Stimulated activated CD4-positive, alpha-beta T cell treated with anti-CD3 and anti-CD28 coated beads, Interleukin-4, amount 100 ng/mL, for 1 hour (primary cell): ENCODE measurements around the gene ZBTB48.
"Not testable (repeated sequence)": the region's sequence is repeated elsewhere in the genome, so short reads cannot be mapped to it uniquely, and the experiment has no call there.

Source experiments
- DNase-seq: peaks from one replicate; pipeline ENCODE4 v3.0.0-alpha.2; 2020

The ZBTB48 gene

GRCh38 chr1:6579374-6580118, at the start of gene ZBTB48:
Gene ZBTB48, plus strand, starts transcription at chr1:6579994. Its CDS starts 616 bp downstream, at chr1:6580610.
- DNase-seq: peak; percentile 98

- DNase-seq: no peak
These were observed 49.2 kb upstream of the ZBTB48 start for GRCh38 chr1:6530504-6531160.

- no peak for DNase-seq
These were observed 47.8 kb upstream of the ZBTB48 start for GRCh38 chr1:6531996-6532395.

- DNase-seq: no peak
These were observed 45.5 kb upstream of the ZBTB48 start for GRCh38 chr1:6534248-6534822.

GRCh38 chr1:6535214-6535613, 44.6 kb upstream of the ZBTB48 start:
- no peak for DNase-seq

- DNase-seq: no peak
These were observed 43.5 kb upstream of the ZBTB48 start for GRCh38 chr1:6536291-6536690.

GRCh38 chr1:6538956-6539355, 40.8 kb upstream of the ZBTB48 start:
- DNase-seq: no peak

- DNase-seq: no peak
These were observed 35.0 kb upstream of the ZBTB48 start for GRCh38 chr1:6544831-6545230.

GRCh38 chr1:6545276-6546112, 34.3 kb upstream of the ZBTB48 start:
- no peak for DNase-seq

- no peak for DNase-seq
These were observed 33.5 kb upstream of the ZBTB48 start for GRCh38 chr1:6546326-6546725.

GRCh38 chr1:6547301-6547700, 32.5 kb upstream of the ZBTB48 start:
- DNase-seq: no peak

GRCh38 chr1:6554031-6554906, 25.5 kb upstream of the ZBTB48 start, which contains the start of gene NOL9:
Gene NOL9, minus strand, starts transcription at chr1:6554513. Its CDS starts 11 bp downstream, at chr1:6554502.
- DNase-seq: peak; percentile 95

- no peak for DNase-seq
These were observed 24.7 kb upstream of the ZBTB48 start, which contains the start of gene TAS1R1 for GRCh38 chr1:6554907-6555778. Gene TAS1R1, plus strand, starts transcription at chr1:6555307. Its CDS starts 67 bp downstream, at chr1:6555374.

GRCh38 chr1:6557597-6557996, 22.2 kb upstream of the ZBTB48 start:
- DNase-seq: no peak

GRCh38 chr1:6559161-6559560, 20.6 kb upstream of the ZBTB48 start:
- not testable (repeated sequence) for DNase-seq

- DNase-seq: no peak
These were observed 19.5 kb upstream of the ZBTB48 start for GRCh38 chr1:6560267-6560666.

- no peak for DNase-seq
These were observed 10.8 kb upstream of the ZBTB48 start for GRCh38 chr1:6569033-6569432.

GRCh38 chr1:6570100-6570499, 9.7 kb upstream of the ZBTB48 start:
- DNase-seq: no peak

- no peak for DNase-seq
These were observed 8.8 kb upstream of the ZBTB48 start for GRCh38 chr1:6570987-6571386.

- DNase-seq: no peak
These were observed 7.0 kb upstream of the ZBTB48 start for GRCh38 chr1:6572653-6573383.
